HG03066 (cell line): ENCODE measurements around the gene CABP4.

ENCODE experiments used
- ATAC-seq: cut with Tn5 transposase; IDR thresholded peaks from one replicate; pipeline ENCODE4 v1.9.1; 2021; ENCODE audit warnings: low read depth; ENCODE audit not compliant: unreplicated experiment

Gene CABP4

GRCh38 chr11:67434395-67434881, 20.7 kb upstream of the CABP4 start:
- no peak for ATAC-seq

DNA sequence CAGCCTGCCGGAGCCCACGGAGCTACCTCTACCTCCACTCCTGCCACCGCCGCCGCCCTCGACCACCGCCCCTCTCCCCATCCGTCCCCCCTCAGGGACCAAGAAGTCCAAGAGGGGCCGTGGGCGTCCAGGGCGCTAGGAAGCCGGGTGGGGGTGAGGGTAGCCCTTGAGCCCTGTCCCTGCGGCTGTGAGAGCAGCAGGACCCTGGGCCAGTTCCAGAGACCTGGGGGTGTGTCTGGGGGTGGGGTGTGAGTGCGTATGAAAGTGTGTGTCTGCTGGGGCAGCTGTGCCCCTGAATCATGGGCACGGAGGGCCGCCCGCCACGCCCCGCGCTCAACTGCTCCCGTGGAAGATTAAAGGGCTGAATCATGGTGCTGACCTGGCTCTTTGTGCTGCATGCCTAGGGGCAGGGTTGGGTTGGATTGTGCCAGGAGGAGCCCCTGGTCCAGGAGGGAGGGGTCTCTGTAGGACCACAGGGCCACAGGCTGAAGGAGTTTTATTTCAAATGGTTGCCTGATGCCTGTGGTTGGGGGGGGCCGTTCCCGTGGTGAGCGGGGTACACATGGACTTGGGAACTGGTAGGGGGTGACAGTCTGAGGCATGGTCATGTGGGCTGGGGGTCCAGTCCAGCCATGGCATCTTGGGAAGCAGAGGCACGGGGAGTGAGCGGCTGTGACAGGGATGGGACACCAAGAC, 20.0 kb upstream of the CABP4 start:
- ATAC-seq = no peak

GRCh38 chr11:67435727-67436458, 19.3 kb upstream of the CABP4 start:
- no peak for ATAC-seq

- ATAC-seq = peak; percentile 57
Measured at GRCh38 chr11:67436459-67437081, 18.6 kb upstream of the CABP4 start.

DNA sequence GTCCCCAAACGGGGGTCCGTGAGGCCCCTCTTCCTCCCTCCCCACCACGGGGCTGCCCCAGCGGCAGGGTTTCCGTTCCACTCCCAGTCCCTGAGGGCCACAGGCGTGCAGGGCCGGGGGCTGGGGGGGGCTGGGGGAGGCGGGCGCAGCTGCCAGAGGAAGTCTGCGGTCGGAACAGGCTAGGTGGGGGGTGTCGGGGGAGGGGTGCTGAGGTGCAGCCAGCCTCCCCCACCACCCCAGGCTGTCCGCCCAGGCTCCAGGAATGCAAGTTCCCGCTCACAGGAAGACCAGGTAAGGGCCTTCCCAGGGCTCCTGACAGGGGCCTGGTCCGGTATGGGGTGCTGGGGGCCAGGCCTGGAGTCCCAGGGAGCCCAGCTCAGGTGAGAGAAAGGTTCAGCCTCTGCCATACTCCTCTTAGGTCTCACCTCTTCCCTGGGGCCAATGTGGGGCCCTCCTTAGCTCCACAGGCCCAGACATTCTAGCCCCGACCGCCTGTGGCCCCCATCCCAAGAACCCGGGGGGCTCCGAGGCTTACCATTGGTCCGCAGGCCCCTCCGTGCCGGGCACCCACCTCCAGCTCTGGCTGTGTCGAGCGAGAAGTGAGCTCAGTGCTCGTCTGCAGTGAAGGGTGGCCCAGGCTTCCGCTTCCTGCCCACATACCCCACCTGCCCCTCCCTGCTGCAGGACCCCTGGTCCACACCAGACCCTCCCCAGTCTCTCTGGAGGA, 17.9 kb upstream of the CABP4 start, which contains the start of gene PTPRCAP:
TSS of gene PTPRCAP (minus strand) at position 601 of the 727 bp plus-strand sequence. CDS start at position 538, 63 bp downstream.
- no peak for ATAC-seq

DNA sequence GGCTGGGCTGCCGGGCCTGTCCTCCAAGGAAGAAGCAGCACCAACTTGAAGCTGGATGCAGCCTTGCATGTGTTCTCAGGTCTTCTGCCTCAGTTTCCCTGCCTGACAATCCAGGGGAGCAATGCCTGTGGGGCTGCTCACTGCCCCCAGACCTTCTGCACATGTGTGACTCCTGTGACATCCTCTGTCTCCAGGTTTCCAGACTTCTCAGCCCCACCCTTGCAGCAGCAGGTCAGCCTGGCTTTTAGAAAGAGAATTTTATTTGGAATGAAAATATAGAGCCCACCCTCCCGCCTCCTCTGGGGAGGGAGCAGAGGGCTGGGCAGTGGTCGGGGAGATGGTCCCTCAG, 17.4 kb upstream of the CABP4 start:
- no peak for ATAC-seq

GRCh38 chr11:67438158-67438902, 16.8 kb upstream of the CABP4 start:
- no peak for ATAC-seq

DNA sequence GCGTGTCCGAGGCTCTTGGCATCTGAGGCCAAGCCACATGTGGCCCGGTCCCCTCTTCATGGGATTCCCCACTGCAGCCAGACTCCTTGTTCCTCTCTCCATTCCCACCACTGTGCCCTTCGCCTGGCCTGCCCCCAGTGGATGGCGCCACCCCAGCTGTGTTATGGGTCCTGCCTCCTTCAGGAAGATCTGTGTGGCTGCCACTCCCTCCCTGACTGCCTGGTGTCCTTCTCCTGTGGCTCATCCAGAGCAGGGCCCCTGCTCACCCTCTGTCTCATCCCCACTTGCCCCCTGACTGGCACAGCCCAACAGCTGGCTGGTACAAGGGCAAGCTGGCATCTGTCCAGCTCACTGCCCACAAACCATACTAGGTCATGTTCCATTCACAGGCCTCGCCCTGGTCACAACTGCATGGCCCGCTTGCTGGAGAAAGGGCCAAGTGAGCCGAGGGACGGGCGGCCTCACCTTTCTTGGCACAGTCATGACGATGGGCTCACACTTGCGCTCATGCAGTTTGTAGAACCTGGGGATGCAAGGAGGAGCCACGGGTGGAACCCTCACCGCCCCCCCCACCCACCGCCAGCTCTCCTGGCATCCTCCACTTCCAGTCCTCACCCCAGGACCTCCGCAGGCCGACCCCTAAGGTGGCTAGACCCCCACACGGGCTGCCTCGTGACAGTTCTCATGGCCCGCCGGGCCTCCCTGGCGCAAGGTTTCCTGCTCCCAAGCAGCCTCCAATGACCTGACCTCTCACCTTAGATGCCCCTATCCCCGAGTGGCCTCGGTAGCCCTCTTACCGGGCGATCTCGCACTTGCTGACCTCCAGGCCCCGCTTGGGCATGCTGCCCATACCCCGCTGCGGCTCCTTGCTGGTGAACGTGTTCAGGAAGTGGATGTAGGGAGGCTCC, 15.6 kb upstream of the CABP4 start:
- ATAC-seq = no peak

GRCh38 chr11:67440229-67441097, 14.7 kb upstream of the CABP4 start:
- no peak for ATAC-seq

- no peak for ATAC-seq
Measured at GRCh38 chr11:67441098-67441563, 14.0 kb upstream of the CABP4 start.

DNA sequence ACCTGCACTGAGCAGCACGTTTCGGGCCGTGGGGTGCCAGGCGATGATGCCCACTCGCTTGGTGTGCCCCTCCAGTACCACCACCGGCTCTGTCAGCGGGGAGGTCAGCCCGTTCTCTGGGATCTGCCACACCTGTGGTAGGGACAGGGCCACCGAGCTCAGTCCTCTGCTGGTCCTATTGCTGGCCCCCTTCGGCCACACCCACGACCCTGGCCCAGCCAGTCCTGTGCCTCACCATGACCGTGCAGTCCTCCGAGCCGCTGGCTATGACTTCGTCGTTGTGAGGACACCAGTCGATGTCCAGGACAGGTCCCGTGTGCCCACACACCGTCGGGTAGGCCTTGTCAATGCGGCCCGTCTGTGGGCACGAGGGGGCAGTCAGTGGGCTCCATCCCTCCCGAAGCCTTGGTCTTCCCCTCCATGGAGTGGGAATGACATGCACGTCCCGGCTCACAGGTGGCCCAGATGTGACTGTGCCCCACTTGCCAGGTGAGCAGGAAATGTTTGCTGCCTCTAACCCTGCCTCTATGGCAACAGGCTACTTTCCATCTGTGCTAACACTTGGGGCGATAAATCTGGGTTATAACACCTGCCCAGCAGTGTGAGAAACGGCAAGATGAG, 13.3 kb upstream of the CABP4 start:
- ATAC-seq = no peak

DNA sequence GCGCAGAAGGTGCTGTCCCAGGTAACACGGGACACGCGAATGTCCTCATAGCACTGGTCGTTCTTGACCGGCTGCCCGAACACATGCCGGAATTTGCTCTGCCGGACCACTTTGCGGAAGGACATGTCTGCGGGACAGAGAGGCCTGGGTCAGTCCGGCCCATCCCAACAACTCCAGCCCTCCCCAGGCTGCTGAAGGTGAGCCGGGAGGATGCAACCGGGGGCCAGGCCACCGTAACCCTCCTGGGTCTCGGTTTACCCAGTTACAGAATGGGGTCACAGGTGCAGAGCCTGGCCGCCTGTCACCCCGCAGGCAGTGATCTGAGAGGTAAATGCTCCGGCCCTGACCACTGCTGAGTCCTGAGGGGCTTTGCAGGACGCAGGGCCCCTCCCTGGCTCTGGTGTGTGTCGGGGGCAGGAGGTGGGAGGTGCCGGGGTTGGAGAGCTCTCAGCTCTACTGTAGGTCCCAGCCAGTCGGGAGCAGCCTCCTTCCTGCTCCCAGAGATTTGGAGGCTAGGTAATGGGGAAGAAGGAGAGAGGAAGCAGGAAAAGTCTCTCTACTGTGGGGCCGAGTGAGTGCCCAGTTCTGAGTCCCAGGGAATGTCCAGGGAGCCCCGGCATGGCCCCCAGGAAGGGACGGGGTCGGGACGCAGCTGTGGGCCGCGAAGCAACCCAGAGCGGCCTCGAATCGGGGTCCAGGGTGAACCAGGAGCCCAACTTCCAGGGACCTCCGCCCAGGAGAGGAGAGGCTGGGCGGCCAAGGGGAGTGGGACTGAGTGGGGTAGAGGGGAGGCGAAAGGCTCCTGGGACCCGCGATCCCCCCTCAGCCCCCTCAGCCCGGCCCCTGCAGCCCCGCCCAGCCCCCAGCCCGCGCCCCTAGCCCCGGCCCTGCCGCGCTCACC, 12.4 kb upstream of the CABP4 start:
- ATAC-seq = no peak

GRCh38 chr11:67445515-67445914, 9.6 kb upstream of the CABP4 start:
- no peak for ATAC-seq

GRCh38 chr11:67448220-67448609, 6.9 kb upstream of the CABP4 start:
- no peak for ATAC-seq

DNA sequence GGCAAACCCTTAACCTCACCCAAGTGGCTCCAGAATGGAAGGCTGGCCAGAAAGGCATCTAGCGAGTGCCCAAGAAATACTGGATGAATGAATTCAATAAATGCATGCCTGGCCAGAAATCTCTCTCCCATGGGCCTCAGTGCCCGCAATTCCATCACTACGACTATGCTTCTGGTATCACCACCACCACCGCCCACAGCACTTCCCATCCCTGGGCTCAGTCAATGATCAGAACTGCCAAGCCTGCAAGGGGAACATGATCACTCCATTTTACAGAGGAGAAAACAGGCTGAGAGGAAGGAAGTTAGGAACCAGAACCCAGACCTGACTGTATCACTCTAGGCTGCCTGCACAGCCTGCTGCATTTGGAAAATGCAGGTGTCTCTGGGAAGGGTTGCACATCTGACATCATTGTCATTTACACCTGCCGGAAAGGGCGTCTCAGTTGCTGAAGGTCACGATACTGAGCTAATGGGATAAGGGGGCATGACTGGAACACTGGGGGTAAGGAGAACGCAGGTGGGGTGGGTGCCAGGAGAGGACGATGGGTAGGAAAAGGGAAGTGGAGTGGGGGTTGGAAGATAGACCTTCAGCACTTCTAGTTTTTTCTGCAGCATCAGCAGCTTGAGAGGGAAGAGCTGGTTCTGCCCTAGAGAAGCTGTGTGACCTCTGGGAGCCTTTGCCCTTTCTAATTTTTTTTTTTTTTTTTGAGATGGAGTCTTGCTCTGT, 5.9 kb upstream of the CABP4 start:
- ATAC-seq = no peak
